GM10847 (cell line): ENCODE data around the gene CHD2.

Source experiments
- POLR2A ChIP-seq: IDR thresholded peaks from 2 replicates; pipeline ENCODE4 v1.6.1; 2011; ENCODE audit not compliant: insufficient read length; ENCODE audit errors: extremely low read depth

CHD2 gene

GRCh38 chr15:92899948-92900730 lies at the start of gene CHD2:
TSS of gene CHD2 (plus strand) at chr15:92900324. CDS start at chr15:92901238, 914 bp downstream.
- TF ChIP-seq POLR2A, result peak; percentile 93

DNA sequence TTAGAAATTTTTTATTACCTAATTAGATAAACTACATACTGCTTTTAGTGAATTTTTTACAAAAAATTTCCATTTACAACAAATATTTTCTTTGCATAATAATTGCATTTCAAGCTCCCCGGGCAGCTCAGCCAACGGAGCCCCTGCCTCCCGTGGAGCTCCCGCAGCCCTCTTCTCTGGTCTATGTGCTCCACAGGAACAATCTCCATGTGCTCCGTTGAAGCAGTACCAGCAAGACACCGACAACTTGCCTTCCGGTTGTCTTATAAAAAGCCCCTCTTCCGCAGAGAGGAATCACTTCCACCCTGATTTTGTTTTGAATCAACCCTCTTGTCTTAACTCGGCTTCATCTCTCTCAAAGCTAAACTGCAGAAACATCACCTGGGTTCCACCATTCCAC lies 46.9 kb upstream of the CHD2 start:
- no peak for TF ChIP-seq POLR2A

GRCh38 chr15:92861742-92862141 lies 38.4 kb upstream of the CHD2 start:
- TF ChIP-seq POLR2A, result no peak

DNA sequence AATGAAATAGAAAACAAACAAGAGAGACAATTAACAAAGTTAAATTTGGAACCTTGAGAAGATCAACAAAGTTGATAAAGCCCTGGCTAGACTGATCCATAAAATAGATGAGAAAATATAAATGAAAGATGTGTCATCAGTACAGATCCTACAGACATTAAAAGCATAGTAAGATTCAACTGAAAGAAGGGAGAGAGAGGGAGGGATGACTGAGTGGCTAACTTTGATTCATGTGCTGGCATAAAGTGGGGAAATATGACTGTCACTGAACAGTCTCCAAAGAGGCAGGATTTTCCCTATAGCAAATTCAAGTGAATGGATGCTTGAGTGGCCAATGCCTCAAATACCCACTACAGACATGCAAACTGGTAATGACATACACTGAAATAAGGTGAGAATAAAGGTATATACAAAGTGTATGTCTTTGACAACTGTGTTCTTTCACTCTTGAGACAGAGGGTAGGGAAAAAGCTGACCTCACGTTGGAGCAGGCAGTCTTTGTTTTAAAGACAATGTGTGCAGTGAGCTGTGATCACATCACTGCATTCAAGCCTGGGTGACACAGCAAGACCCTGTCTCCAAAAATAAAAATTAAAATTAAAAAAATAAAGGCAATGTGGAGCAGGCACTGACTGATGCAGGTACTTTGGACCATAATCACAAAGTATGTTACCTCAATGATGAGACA lies 35.9 kb upstream of the CHD2 start:
- TF ChIP-seq POLR2A, result no peak

DNA sequence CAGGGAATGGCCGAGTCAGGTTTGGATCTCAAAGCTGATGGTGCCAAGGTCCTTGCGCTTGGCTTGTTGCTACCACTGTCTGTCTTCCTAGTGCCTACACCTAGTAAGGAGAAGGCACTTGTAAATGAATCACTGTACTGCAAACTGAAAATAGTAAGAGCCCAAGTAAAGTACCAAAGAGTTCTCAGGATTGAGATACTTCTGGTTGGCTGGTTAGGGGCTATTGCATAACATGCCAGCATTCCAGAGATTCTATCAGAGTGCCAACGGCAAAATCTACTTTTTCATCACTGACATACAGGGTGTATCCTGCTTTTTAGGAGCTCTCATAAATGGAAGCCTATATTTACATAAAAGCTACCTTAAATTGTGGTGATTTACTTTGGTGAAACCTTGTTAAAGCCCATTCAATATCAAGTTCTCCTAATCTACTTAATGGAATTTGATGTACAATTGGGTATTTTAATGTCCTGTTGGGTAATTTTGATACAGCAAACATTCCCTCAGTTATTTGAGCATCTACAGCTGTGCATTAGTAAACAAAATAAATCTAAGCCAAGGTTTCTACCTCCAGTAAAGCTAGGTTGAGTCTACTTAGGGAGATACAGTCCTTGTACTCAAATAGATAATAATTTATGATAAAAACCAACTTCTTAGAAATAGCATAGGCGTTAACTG lies 30.7 kb upstream of the CHD2 start:
- TF ChIP-seq POLR2A, result no peak

- TF ChIP-seq POLR2A, result no peak
Measured at GRCh38 chr15:92870010-92870591, 30.0 kb upstream of the CHD2 start.

GRCh38 chr15:92877000-92877399 lies 23.1 kb upstream of the CHD2 start:
- TF ChIP-seq POLR2A, result no peak

DNA sequence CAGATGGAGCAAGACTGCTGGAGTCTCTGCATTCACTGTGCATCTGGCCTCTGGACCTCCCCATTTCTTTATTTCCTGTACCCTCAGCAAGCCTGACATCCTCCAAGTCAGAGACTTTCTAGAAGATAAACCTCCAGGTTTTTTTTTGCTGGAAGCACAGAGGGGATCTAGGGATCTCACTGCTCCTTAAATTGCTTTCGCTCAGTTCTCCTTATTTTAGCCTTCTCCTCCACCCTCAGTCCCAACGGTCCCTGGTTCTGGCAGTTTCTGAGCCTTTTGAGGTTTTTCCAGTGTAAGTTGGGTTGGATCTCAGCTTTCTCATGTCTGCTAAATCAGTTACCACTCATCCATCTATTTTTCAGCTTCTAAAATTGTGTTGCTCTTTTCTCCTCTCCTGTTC lies 22.7 kb upstream of the CHD2 start:
- TF ChIP-seq POLR2A, result no peak

GRCh38 chr15:92878593-92879053 lies 21.5 kb upstream of the CHD2 start:
- no peak for TF ChIP-seq POLR2A

GRCh38 chr15:92879949-92880725 lies 20.0 kb upstream of the CHD2 start:
- no peak for TF ChIP-seq POLR2A

DNA sequence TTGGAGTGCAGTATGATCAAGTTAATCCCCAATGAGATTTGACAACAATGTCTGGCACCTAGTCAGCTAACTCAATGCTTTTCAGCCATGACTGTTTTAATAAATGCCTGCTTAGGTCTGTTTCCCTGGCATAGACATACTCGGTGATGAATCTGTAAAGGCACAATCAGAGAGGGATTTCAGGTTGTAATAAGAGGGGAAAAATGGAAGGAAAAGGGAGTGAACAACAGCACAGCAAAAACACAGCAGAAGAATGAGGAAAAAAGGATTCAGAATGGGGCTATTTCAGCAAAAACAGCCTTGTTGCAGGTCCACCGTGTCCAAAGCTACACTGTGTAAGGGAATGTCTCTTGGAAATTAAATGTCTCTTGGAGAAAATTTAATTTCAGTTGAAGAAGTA lies 19.3 kb upstream of the CHD2 start:
- no peak for TF ChIP-seq POLR2A

- TF ChIP-seq POLR2A, result no peak
Measured at GRCh38 chr15:92881211-92881754, 18.8 kb upstream of the CHD2 start.

DNA sequence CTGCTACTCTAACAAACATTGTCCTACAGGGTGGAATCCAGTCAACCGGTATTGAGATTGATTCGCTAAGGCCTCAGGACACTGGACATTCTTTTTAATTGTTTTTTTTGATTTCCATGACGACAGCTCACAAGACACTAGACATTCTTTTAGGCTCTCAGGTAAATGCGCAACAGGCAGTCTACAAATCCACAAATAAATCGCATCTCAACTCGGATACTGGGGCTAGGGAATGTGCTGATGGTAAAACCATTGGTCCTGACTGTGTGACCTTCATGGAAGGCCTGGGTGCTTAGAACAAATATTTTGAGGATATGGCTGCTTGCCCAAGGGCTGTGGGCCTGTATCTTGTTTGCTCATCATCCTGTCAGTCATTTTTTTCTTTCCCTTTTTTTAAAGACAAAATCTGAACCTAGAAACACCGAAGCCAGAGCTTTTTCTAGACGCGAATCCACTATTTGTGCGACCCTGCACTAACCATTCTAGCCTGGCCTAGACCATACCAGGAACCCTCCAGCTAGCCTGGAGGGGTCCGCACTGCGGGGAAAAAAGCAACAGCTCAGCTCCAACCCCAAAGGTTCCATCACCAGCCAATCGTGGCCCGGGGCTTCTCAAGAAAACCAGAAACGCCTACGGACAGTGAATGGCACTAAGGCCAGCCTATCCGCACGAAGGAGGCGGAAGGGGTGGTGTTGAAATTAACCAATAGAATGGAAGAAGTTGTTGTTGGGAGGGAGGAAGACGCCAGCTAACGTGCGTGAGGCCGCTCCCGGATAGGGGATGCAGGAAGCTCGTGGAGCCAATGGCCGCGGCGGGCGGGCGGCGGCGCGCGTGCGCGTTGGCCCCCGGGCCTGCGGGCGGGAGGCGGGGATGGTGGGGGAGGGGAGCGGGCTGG lies 18.1 kb upstream of the CHD2 start:
- peak; percentile 77 for TF ChIP-seq POLR2A

DNA sequence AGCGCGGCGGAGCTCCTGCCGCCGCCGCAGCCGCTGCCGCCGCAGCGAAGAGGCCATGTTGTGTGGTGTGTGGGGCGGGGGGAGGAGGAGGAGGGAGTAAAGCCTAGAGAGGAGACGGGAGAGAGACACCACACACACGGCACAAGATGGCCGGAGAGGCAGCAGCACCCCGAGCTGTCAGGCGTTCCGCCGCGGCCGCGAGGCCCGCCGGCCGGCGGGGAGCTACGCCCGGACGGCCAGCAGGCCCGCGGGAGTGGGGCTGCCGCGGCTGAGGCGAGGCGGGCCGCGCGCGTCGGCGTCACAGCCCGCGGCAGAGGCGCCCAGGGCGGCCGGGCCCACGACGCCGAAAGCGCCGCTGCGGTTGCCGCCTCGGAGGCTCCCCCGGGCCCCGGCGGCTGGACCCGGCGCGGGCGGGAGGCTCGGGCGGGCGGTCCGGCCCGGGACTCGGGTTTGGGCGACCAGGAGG lies 17.4 kb upstream of the CHD2 start:
- TF ChIP-seq POLR2A, result peak; percentile 97
